DMS53 treated with DMSO at 0.1 percent for 48 hours (cell line): Measurements from ENCODE around the gene CDKN3.
"Not testable (repeated sequence)": the region's sequence is repeated elsewhere in the genome, so short reads cannot be mapped to it uniquely, and the experiment has no call there.

ENCODE experiments used
- DNase-seq: peaks from one replicate; lab custom pipeline; 2025; ENCODE audit not compliant: unreplicated experiment; lab: John Stamatoyannopoulos, UW

The CDKN3 gene

GRCh38 chr14:54370323-54371198 lies 26.2 kb upstream of the CDKN3 start:
- DNase-seq, result no peak

- DNase-seq, result no peak
Observed at GRCh38 chr14:54374117-54374884, 22.5 kb upstream of the CDKN3 start.

- DNase-seq, result no peak
Observed at GRCh38 chr14:54377501-54377900, 19.3 kb upstream of the CDKN3 start.

- not testable (repeated sequence) for DNase-seq
Observed at GRCh38 chr14:54378893-54379292, 17.9 kb upstream of the CDKN3 start.

- DNase-seq, result not testable (repeated sequence)
Observed at GRCh38 chr14:54380558-54380957, 16.2 kb upstream of the CDKN3 start.

GRCh38 chr14:54381821-54382220 lies 15.0 kb upstream of the CDKN3 start:
- DNase-seq, result no peak

- DNase-seq, result no peak
Observed at GRCh38 chr14:54383835-54384234, 13.0 kb upstream of the CDKN3 start.

GRCh38 chr14:54385556-54385955 lies 11.3 kb upstream of the CDKN3 start:
- no peak for DNase-seq

GRCh38 chr14:54387328-54387727 lies 9.5 kb upstream of the CDKN3 start:
- no peak for DNase-seq

GRCh38 chr14:54392131-54392859 lies 4.5 kb upstream of the CDKN3 start:
- DNase-seq, result no peak

- not testable (repeated sequence) for DNase-seq
Observed at GRCh38 chr14:54392986-54393884, 3.6 kb upstream of the CDKN3 start.

GRCh38 chr14:54394596-54394995 lies 2.2 kb upstream of the CDKN3 start:
- DNase-seq, result no peak

GRCh38 chr14:54395284-54395683 lies 1.5 kb upstream of the CDKN3 start:
- no peak for DNase-seq

- no peak for DNase-seq
Observed at GRCh38 chr14:54395716-54396115, 1.1 kb upstream of the CDKN3 start.

GRCh38 chr14:54396183-54396492 lies 669 bp upstream of the CDKN3 start:
- no peak for DNase-seq

- DNase-seq, result no peak
Observed at GRCh38 chr14:54399560-54399959, 2.8 kb downstream of the CDKN3 start.

GRCh38 chr14:54403401-54404005 lies 6.7 kb downstream of the CDKN3 start:
- not testable (repeated sequence) for DNase-seq

GRCh38 chr14:54410215-54410614 lies 13.4 kb downstream of the CDKN3 start:
- no peak for DNase-seq

- no peak for DNase-seq
Observed at GRCh38 chr14:54411371-54411770, 14.6 kb downstream of the CDKN3 start.

GRCh38 chr14:54420478-54421142 lies 23.8 kb downstream of the CDKN3 start:
- peak; percentile 8 for DNase-seq
